Psoas muscle (tissue), 8 donors: ENCODE data around the gene DONSON. TPM values are rescaled to one million over a fixed set of nuclear protein-coding genes. Genes with fewer than 3 reads are reported as not detected.

ENCODE experiments used
- ATAC-seq, 4 donors: fragments of 200-7000 bp; cut with Tn5 transposase; one replicate each; pipeline ENCODE4 v1.9.1; 2020; ENCODE audit warnings: moderate library complexity in 3 of 4, mild to moderate bottlenecking in 2 of 4
- DNase-seq, 2 donors: peaks; one replicate each; pipeline ENCODE4 v3.0.0-alpha.2; 2020
- H3K27ac ChIP-seq: fragments of 200-600 bp; one replicate; pipeline ENCODE4 v1.8.0; 2022
- H3K27me3 ChIP-seq, 3 donors: fragments of 200-600 bp in 1 of 3; one replicate each; pipeline versions ENCODE4 v1.6.1 to v1.8.0; 2013 to 2022; ENCODE audit warnings: low read length in 2 of 3, mild to moderate bottlenecking in 2 of 3, moderate library complexity in 1 of 3; ENCODE audit not compliant: insufficient read depth in 3 of 3
- H3K36me3 ChIP-seq, 2 donors: fragments of 200-600 bp in 1 of 2; one replicate each; pipeline versions ENCODE4 v1.6.1 to v1.8.0; 2013 to 2022; ENCODE audit warnings: low read depth in 1 of 2, mild to moderate bottlenecking in 1 of 2, moderate library complexity in 1 of 2; ENCODE audit not compliant: insufficient read depth in 1 of 2
- H3K4me1 ChIP-seq: fragments of 200-600 bp; one replicate; pipeline ENCODE4 v1.8.0; 2022
- H3K4me3 ChIP-seq: fragments of 200-600 bp; one replicate; pipeline ENCODE4 v1.8.0; 2022; ENCODE audit warnings: mild to moderate bottlenecking
- H3K9me3 ChIP-seq: fragments of 200-600 bp; one replicate; pipeline ENCODE4 v1.8.0; 2022
- CTCF ChIP-seq: fragments of 200-600 bp; IDR thresholded peaks from one replicate; pipeline ENCODE4 v1.8.0; 2022; ENCODE audit warnings: antibody characterized with exemption
- WGBS, 3 donors: extraction: QIAGEN DNeasy Blood & Tissue Kit; methylation state at CpG; one replicate each; pipeline versions ENCODE4 v1.1.6 to v1.1.7; 2013; 5-methylcytosine and 5-hydroxymethylcytosine counted together
- intact Hi-C, 2 donors: fragments of 100-400 bp; cut with DNase I; formaldehyde crosslinking; loops; one replicate each; pipeline versions ENCODE4 v1.11.0 to v1.14.2; 2022
- polyA plus RNA-seq, 3 donors: library from polyadenylated mRNA; stranded (reverse); fragments of 200-250 nt; gene quantifications; one replicate each; pipeline ENCODE4 v1.2.3, GENCODE V29; 2013
- total RNA-seq, 4 donors: library from RNA; stranded (reverse); fragmentation: NEBNext Ultra II Directional in 2 of 4; extraction: Animal tissue kit (Norgen Biotek cat#: 25700) in 2 of 4; gene quantifications; one replicate each; pipeline versions ENCODE4 v1.2.1 to v1.2.4, GENCODE V29; 2021 to 2023
- donor health status: healthy with polysubstance abuse.
- donor health status: DM: no; HTN: no; CAD: no; lungs with moderate emphysema.
- donor health status: Bipolar disorder and iron deficiency.
- donor health status: healthy.
- donor health status: DM: yes; HTN: yes; CAD: no.
- donor health status: DM: no; HTN: no; CAD: no.
- donor health status: DM: no; HTN: no; CAD: no.
- donor health status: DM: yes; HTN: yes; CAD: no.

DONSON gene
- total and polyA plus RNA-seq, 7 donors = 4.8 to 15.1 (median 5.4) TPM

DNA sequence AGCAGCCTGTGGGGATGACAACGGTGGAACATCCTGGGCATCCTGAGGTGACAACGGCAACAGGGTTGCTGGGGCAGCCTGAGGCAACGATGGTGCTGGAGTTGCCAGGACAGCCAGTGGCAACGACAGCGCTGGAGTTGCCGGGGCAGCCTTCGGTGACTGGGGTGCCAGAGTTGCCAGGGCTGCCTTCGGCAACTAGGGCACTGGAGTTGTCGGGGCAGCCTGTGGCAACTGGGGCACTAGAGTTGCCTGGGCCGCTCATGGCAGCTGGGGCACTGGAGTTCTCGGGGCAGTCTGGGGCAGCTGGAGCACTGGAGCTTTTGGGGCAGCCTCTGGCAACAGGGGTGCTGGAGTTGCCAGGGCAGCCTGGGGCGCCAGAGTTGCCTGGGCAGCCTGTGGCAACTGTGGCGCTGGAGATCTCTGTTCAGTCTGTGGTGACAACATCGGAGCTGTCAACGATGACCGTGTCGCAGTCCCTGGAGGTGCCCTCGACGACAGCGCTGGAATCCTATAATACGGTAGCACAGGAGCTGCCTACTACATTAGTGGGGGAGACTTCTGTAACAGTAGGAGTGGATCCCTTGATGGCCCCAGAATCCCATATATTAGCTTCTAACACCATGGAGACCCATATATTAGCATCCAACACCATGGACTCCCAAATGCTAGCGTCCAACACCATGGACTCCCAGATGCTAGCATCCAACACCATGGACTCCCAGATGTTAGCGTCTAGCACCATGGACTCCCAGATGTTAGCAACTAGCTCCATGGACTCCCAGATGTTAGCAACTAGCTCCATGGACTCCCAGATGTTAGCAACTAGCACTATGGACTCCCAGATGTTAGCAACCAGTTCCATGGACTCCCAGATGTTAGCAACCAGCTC, 37.5 kb downstream of the DONSON start:
- intact Hi-C loops = no loop called here
- no peaks in the 10 kb centered on the region for H3K9me3 ChIP-seq
- peak in 1 of 4 donors; percentile 7 for ATAC-seq
- no peak overlapping the region for H3K27ac ChIP-seq
- no peak for TF ChIP-seq CTCF
- no peak for DNase-seq
- no peaks in the 10 kb centered on the region for H3K27me3 ChIP-seq
- peaks cover 12% of the 10 kb centered on the region for H3K4me1 ChIP-seq
- WGBS, 3 donors = 97 to 98% (median 97%) methylated on average over 23 of the region's 23 CpGs
- no peak overlapping the region for H3K4me3 ChIP-seq
- peaks cover 31 to 99% of the 10 kb centered on the region in 2 donors for H3K36me3 ChIP-seq

DNA sequence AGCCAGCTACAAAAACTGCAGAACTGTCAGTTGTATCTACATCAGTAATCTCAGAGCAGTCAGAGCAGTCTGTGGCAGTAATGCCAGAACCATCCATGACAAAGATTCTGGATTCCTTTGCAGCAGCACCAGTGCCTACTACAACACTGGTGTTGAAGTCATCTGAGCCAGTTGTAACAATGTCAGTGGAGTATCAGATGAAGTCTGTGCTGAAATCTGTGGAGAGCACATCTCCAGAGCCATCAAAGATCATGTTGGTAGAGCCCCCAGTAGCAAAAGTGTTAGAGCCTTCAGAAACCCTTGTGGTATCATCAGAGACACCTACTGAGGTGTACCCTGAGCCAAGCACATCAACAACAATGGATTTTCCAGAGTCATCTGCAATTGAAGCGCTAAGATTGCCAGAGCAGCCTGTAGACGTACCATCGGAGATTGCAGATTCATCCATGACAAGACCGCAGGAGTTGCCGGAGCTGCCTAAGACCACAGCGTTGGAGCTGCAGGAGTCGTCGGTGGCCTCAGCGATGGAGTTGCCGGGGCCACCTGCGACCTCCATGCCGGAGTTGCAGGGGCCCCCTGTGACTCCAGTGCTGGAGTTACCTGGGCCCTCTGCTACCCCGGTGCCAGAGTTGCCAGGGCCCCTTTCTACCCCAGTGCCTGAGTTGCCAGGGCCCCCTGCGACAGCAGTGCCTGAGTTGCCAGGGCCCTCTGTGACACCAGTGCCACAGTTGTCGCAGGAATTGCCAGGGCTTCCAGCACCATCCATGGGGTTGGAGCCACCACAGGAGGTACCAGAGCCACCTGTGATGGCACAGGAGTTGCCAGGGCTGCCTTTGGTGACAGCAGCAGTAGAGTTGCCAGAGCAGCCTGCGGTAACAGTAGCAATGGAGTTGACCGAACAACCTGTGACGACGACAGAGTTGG, 38.4 kb downstream of the DONSON start:
- WGBS, 3 donors = 94 to 96% (median 94%) methylated on average over 19 of the region's 19 CpGs
- intact Hi-C loops = no loop called here
- Histone ChIP-seq H3K9me3 (no peaks in the 10 kb centered on the region), H3K27ac (no peak overlapping the region), H3K4me3 (no peak overlapping the region), H3K27me3 (no peaks in the 10 kb centered on the region), H3K36me3 (peaks cover 31 to 90% of the 10 kb centered on the region in 2 donors), H3K4me1 (peaks cover 12% of the 10 kb centered on the region)
- TF ChIP-seq CTCF = no peak
- ATAC-seq = peak in 1 of 4 donors; percentile 27
- no peak for DNase-seq

DNA sequence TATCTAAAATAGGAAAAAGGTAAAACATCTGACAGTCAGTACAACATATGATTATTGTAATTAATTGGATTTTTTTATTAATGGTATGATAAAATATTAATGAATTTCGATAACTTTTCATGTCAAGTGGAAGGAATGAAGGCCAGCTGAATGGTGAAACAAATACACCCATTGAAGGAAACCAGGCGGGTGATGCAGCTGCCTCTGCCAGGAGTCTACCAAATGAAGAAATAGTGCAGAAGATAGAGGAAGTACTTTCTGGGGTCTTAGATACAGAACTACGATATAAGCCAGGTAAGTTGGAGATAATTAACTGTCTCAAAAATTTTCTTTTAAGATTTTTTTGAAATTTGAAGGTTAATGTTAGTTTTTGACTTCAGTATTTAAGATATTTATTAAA, 42.4 kb downstream of the DONSON start:
- Histone ChIP-seq H3K9me3 (no peaks in the 10 kb centered on the region), H3K36me3 (peaks cover 12 to 50% of the 10 kb centered on the region in 2 donors), H3K4me1 (peaks cover 22% of the 10 kb centered on the region), H3K27me3 (no peaks in the 10 kb centered on the region), H3K4me3 (peak overlapping the region; percentile 84), H3K27ac (peak overlapping the region; percentile 12)
- TF ChIP-seq CTCF = no peak
- DNase-seq = no peak
- ATAC-seq = no peak
- intact Hi-C loops = no loop called here
- 54 to 69% (median 55%) methylated on average over 3 of the region's 3 CpGs for WGBS, 3 donors

- Histone ChIP-seq H3K36me3 (peaks cover 0 to 35% of the 10 kb centered on the region in 2 donors), H3K4me1 (peaks cover 31% of the 10 kb centered on the region), H3K9me3 (no peaks in the 10 kb centered on the region), H3K4me3 (peak overlapping the region; percentile 84), H3K27ac (peak overlapping the region; percentile 99), H3K27me3 (no peaks in the 10 kb centered on the region)
- DNase-seq (no peak), ATAC-seq (no peak)
- intact Hi-C loops = loop anchor here in 1 of 2 donors (5.0 kb wide), 2 partner anchors 43 to 63 kb away; partner anchors contain the start of gene DONSON
- WGBS, 3 donors = 7 to 17% (median 12%) methylated on average over 8 of the region's 8 CpGs
- no peak for TF ChIP-seq CTCF
These were observed 43.9 kb downstream of the DONSON start for GRCh38 chr21:33544451-33545195.
